Natural killer cell treated with Interleukin-12 subunit alpha and Interleukin-12 subunit beta and Interleukin-15 and Interleukin-18, amount 100 ng/mL, for 72 hours (primary cell): ENCODE results near the gene FAM234A. TPM values are rescaled to one million over a fixed set of nuclear protein-coding genes. Genes with fewer than 3 reads are reported as not detected.
A peak's percentile ranks its signal among the peaks of the same experiment; 100 is the strongest.

ENCODE experiments used
- ATAC-seq, 2 donors: fragments of 150-1000 bp; cut with Tn5 transposase in 1 of 2; sonication (Bioruptor Pico), chemical (Tn5 transposase) in 1 of 2; 2 replicates each; pipeline ENCODE4 v1.10.0; 2021
- DNase-seq: peaks from one replicate; pipeline ENCODE4 v3.0.0; 2022; ENCODE audit warnings: low spot score
- H3K27ac Mint-ChIP-seq, 2 donors: 1 replicate in 1 of 2; 2 replicates in 1 of 2; pipeline ENCODE4 v1.8.0; 2022; ENCODE audit warnings: mixed read lengths in 2 of 2, mild to moderate bottlenecking in 1 of 2, moderate library complexity in 1 of 2
- H3K27me3 Mint-ChIP-seq, 2 donors: 1 replicate in 1 of 2; 2 replicates in 1 of 2; pipeline ENCODE4 v1.8.0; 2022; ENCODE audit warnings: mixed read lengths in 2 of 2
- H3K36me3 Mint-ChIP-seq: one replicate; pipeline ENCODE4 v1.8.0; 2022; ENCODE audit warnings: mixed read lengths
- H3K4me1 Mint-ChIP-seq, 2 donors: 1 replicate in 1 of 2; 2 replicates in 1 of 2; pipeline ENCODE4 v1.8.0; 2022; ENCODE audit warnings: low read depth in 2 of 2, mixed read lengths in 2 of 2, mild to moderate bottlenecking in 1 of 2
- H3K4me3 Mint-ChIP-seq: one replicate; pipeline ENCODE4 v1.8.0; 2022; ENCODE audit warnings: mixed read lengths
- H3K9me3 Mint-ChIP-seq: 2 replicates; pipeline ENCODE4 v1.8.0; 2022; ENCODE audit warnings: mixed read lengths
- total RNA-seq, 2 donors: library from RNA; stranded (reverse); gene quantifications; one replicate each; pipeline ENCODE4 v1.2.3, GENCODE V29; 2022

The FAM234A gene
- total RNA-seq, 2 donors from 2014 or later, result 10.5 to 13.0 TPM

GRCh38 chr16:296806-297510 is 62.3 kb downstream of the FAM234A start:
- no peak overlapping the region for H3K27ac Mint-ChIP-seq
- H3K4me3 Mint-ChIP-seq, result no peak overlapping the region
- H3K4me1 Mint-ChIP-seq, result peaks cover 0 to 2% of the 10 kb centered on the region in 2 donors
- DNase-seq (no peak), ATAC-seq (no peak)
- no peaks in the 10 kb centered on the region for H3K36me3 Mint-ChIP-seq
- no peaks in the 10 kb centered on the region for H3K27me3 Mint-ChIP-seq
- H3K9me3 Mint-ChIP-seq, result no peaks in the 10 kb centered on the region

- peak in 1 of 2 donors; percentile 14 for ATAC-seq
- DNase-seq, result no peak
- H3K27ac Mint-ChIP-seq, result no peak overlapping the region
- H3K4me1 Mint-ChIP-seq, result no peaks in the 10 kb centered on the region
- no peak overlapping the region for H3K4me3 Mint-ChIP-seq
- no peaks in the 10 kb centered on the region for H3K27me3 Mint-ChIP-seq
- H3K9me3 Mint-ChIP-seq, result no peaks in the 10 kb centered on the region
- H3K36me3 Mint-ChIP-seq, result no peaks in the 10 kb centered on the region
Measured at GRCh38 chr16:297832-298231, 63.2 kb downstream of the FAM234A start.

GRCh38 chr16:301235-301634 is 66.6 kb downstream of the FAM234A start:
- no peak for ATAC-seq
- no peaks in the 10 kb centered on the region for H3K27me3 Mint-ChIP-seq
- no peaks in the 10 kb centered on the region for H3K9me3 Mint-ChIP-seq
- peaks cover 4 to 9% of the 10 kb centered on the region in 2 donors for H3K4me1 Mint-ChIP-seq
- H3K27ac Mint-ChIP-seq, result no peak overlapping the region
- DNase-seq, result no peak
- H3K4me3 Mint-ChIP-seq, result no peak overlapping the region
- no peaks in the 10 kb centered on the region for H3K36me3 Mint-ChIP-seq

- no peaks in the 10 kb centered on the region for H3K36me3 Mint-ChIP-seq
- H3K27me3 Mint-ChIP-seq, result no peaks in the 10 kb centered on the region
- peaks cover 9 to 16% of the 10 kb centered on the region in 2 donors for H3K4me1 Mint-ChIP-seq
- ATAC-seq (no peak), DNase-seq (no peak)
- no peak overlapping the region for H3K27ac Mint-ChIP-seq
- no peaks in the 10 kb centered on the region for H3K9me3 Mint-ChIP-seq
- no peak overlapping the region for H3K4me3 Mint-ChIP-seq
Measured at GRCh38 chr16:301950-302349, 67.3 kb downstream of the FAM234A start.

GRCh38 chr16:303760-304505 is 69.3 kb downstream of the FAM234A start:
- no peak overlapping the region for H3K4me3 Mint-ChIP-seq
- no peaks in the 10 kb centered on the region for H3K9me3 Mint-ChIP-seq
- ATAC-seq (no peak), DNase-seq (no peak)
- H3K27ac Mint-ChIP-seq, result no peak overlapping the region
- no peaks in the 10 kb centered on the region for H3K27me3 Mint-ChIP-seq
- no peaks in the 10 kb centered on the region for H3K36me3 Mint-ChIP-seq
- peaks cover 18 to 36% of the 10 kb centered on the region in 2 donors for H3K4me1 Mint-ChIP-seq

- no peaks in the 10 kb centered on the region for H3K9me3 Mint-ChIP-seq
- H3K27ac Mint-ChIP-seq, result peak overlapping the region in 1 of 2 donors; percentile 9
- peaks cover 24 to 40% of the 10 kb centered on the region in 2 donors for H3K4me1 Mint-ChIP-seq
- no peak for DNase-seq
- no peaks in the 10 kb centered on the region for H3K27me3 Mint-ChIP-seq
- no peak overlapping the region for H3K4me3 Mint-ChIP-seq
- ATAC-seq, result no peak
- H3K36me3 Mint-ChIP-seq, result no peaks in the 10 kb centered on the region
Measured at GRCh38 chr16:305916-306626, 71.5 kb downstream of the FAM234A start.

GRCh38 chr16:306911-307370 is 72.3 kb downstream of the FAM234A start:
- no peaks in the 10 kb centered on the region for H3K27me3 Mint-ChIP-seq
- H3K27ac Mint-ChIP-seq, result no peak overlapping the region
- peak overlapping the region; percentile 10 for H3K4me3 Mint-ChIP-seq
- no peaks in the 10 kb centered on the region for H3K9me3 Mint-ChIP-seq
- H3K4me1 Mint-ChIP-seq, result peaks cover 24 to 40% of the 10 kb centered on the region in 2 donors
- DNase-seq (no peak), ATAC-seq (no peak)
- no peaks in the 10 kb centered on the region for H3K36me3 Mint-ChIP-seq

GRCh38 chr16:307691-308312 is 73.2 kb downstream of the FAM234A start:
- peak overlapping the region; percentile 17 for H3K4me3 Mint-ChIP-seq

GRCh38 chr16:309476-309875 is 74.9 kb downstream of the FAM234A start:
- DNase-seq, result no peak

More at GRCh38 chr16:307691-308312, 73.2 kb downstream of the FAM234A start:
- H3K9me3 Mint-ChIP-seq, result no peaks in the 10 kb centered on the region
- peaks cover 24 to 40% of the 10 kb centered on the region in 2 donors for H3K4me1 Mint-ChIP-seq
- DNase-seq (no peak), ATAC-seq (peak; percentile 71 to 87)
- peak overlapping the region in 1 of 2 donors; percentile 54 for H3K27ac Mint-ChIP-seq
- H3K27me3 Mint-ChIP-seq, result no peaks in the 10 kb centered on the region
- H3K36me3 Mint-ChIP-seq, result no peaks in the 10 kb centered on the region

GRCh38 chr16:311725-312124 is 77.1 kb downstream of the FAM234A start:
- H3K27me3 Mint-ChIP-seq, result no peaks in the 10 kb centered on the region
- peaks cover 29 to 47% of the 10 kb centered on the region in 2 donors for H3K4me1 Mint-ChIP-seq
- ATAC-seq, result no peak

More at GRCh38 chr16:309476-309875, 74.9 kb downstream of the FAM234A start:
- peak overlapping the region; percentile 28 to 54 for H3K27ac Mint-ChIP-seq
- no peak for ATAC-seq
- peaks cover 24 to 43% of the 10 kb centered on the region in 2 donors for H3K4me1 Mint-ChIP-seq
- H3K9me3 Mint-ChIP-seq, result no peaks in the 10 kb centered on the region
- no peaks in the 10 kb centered on the region for H3K36me3 Mint-ChIP-seq
- H3K4me3 Mint-ChIP-seq, result no peak overlapping the region
- H3K27me3 Mint-ChIP-seq, result no peaks in the 10 kb centered on the region

GRCh38 chr16:314351-314750 is 79.7 kb downstream of the FAM234A start:
- Mint-ChIP-seq H3K27ac (no peak overlapping the region), H3K4me3 (no peak overlapping the region), H3K36me3 (no peaks in the 10 kb centered on the region), H3K4me1 (peaks cover 31 to 39% of the 10 kb centered on the region in 2 donors), H3K9me3 (no peaks in the 10 kb centered on the region), H3K27me3 (no peaks in the 10 kb centered on the region)
- no peak for DNase-seq
- no peak for ATAC-seq

More at GRCh38 chr16:311725-312124, 77.1 kb downstream of the FAM234A start:
- no peaks in the 10 kb centered on the region for H3K9me3 Mint-ChIP-seq
- H3K27ac Mint-ChIP-seq, result no peak overlapping the region
- no peaks in the 10 kb centered on the region for H3K36me3 Mint-ChIP-seq
- DNase-seq, result no peak
- H3K4me3 Mint-ChIP-seq, result no peak overlapping the region

- Mint-ChIP-seq H3K36me3 (no peaks in the 10 kb centered on the region), H3K4me1 (peaks cover 35 to 43% of the 10 kb centered on the region in 2 donors), H3K27ac (no peak overlapping the region), H3K9me3 (no peaks in the 10 kb centered on the region), H3K27me3 (no peaks in the 10 kb centered on the region), H3K4me3 (no peak overlapping the region)
- DNase-seq (no peak), ATAC-seq (no peak)
Measured at GRCh38 chr16:314795-315299, 80.2 kb downstream of the FAM234A start.
